ENCODE results near the gene ACO1. TPM values are rescaled to one million over a fixed set of nuclear protein-coding genes. Genes with fewer than 3 reads are reported as not detected.

The ACO1 gene
- total and polyA plus RNA-seq, 9 of the 15 experiments (the other 6 are each of a cell fraction or from before 2014, with no cell fraction given): 0.96 to 29.7 (median 16.9) TPM

DNA sequence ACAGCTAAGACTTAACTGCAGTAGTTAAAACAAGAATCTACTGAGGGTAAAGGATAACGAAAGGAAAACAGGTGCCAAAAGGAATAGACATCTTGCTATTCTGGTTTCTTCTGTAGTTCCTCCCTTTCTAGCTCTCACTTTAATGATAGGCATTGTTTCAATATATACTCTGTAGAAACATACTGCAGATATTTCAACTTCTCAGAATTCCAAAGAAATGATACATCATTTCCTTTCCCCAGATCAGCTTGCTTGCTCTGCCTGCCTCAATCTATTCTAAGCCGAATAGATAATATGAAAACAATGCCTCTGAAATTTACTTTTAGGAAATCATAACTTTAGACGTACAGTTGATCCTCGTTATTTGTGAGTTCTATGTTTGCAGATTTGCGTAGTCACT lies 46.3 kb downstream of the ACO1 start:
- no peak for FAIRE-seq
- no peak for ATAC-seq
- TF ChIP-seq GABPA (tag; conservative IDR thresholded peaks at IDR 0.05; ENCODE audit: low read depth): no peak
- no peak for TF ChIP-seq U2AF2 (optimal IDR thresholded peaks at IDR 0.05; ENCODE audit: low read depth, low read length)
- no peak for TF ChIP-seq ARNT (IDR thresholded peaks at IDR 0.05)
- TF ChIP-seq, protein P1, sequence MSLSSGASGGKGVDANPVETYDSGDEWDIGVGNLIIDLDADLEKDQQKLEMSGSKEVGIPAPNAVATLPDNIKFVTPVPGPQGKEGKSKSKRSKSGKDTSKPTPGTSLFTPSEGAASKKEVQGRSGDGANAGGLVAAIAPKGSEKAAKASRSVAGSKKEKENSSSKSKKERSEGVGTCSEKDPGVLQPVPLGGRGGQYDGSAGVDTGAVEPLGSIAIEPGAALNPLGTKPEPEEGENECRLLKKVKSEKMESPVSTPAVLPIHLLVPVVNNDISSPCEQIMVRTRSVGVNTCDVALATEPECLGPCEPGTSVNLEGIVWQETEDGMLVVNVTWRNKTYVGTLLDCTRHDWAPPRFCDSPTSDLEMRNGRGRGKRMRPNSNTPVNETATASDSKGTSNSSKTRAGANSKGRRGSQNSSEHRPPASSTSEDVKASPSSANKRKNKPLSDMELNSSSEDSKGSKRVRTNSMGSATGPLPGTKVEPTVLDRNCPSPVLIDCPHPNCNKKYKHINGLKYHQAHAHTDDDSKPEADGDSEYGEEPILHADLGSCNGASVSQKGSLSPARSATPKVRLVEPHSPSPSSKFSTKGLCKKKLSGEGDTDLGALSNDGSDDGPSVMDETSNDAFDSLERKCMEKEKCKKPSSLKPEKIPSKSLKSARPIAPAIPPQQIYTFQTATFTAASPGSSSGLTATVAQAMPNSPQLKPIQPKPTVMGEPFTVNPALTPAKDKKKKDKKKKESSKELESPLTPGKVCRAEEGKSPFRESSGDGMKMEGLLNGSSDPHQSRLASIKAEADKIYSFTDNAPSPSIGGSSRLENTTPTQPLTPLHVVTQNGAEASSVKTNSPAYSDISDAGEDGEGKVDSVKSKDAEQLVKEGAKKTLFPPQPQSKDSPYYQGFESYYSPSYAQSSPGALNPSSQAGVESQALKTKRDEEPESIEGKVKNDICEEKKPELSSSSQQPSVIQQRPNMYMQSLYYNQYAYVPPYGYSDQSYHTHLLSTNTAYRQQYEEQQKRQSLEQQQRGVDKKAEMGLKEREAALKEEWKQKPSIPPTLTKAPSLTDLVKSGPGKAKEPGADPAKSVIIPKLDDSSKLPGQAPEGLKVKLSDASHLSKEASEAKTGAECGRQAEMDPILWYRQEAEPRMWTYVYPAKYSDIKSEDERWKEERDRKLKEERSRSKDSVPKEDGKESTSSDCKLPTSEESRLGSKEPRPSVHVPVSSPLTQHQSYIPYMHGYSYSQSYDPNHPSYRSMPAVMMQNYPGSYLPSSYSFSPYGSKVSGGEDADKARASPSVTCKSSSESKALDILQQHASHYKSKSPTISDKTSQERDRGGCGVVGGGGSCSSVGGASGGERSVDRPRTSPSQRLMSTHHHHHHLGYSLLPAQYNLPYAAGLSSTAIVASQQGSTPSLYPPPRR (CRISPR knock-in tag; IDR thresholded peaks at IDR 0.05; ENCODE audit: borderline replicate concordance): no peak
- TF ChIP-seq, protein P2, sequence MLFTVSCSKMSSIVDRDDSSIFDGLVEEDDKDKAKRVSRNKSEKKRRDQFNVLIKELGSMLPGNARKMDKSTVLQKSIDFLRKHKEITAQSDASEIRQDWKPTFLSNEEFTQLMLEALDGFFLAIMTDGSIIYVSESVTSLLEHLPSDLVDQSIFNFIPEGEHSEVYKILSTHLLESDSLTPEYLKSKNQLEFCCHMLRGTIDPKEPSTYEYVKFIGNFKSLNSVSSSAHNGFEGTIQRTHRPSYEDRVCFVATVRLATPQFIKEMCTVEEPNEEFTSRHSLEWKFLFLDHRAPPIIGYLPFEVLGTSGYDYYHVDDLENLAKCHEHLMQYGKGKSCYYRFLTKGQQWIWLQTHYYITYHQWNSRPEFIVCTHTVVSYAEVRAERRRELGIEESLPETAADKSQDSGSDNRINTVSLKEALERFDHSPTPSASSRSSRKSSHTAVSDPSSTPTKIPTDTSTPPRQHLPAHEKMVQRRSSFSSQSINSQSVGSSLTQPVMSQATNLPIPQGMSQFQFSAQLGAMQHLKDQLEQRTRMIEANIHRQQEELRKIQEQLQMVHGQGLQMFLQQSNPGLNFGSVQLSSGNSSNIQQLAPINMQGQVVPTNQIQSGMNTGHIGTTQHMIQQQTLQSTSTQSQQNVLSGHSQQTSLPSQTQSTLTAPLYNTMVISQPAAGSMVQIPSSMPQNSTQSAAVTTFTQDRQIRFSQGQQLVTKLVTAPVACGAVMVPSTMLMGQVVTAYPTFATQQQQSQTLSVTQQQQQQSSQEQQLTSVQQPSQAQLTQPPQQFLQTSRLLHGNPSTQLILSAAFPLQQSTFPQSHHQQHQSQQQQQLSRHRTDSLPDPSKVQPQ (CRISPR knock-in tag; IDR thresholded peaks at IDR 0.05; ENCODE audit: borderline replicate concordance): no peak
- no peak for TF ChIP-seq ZFX (CRISPR knock-in tag; IDR thresholded peaks at IDR 0.05)
- TF ChIP-seq, protein P3, sequence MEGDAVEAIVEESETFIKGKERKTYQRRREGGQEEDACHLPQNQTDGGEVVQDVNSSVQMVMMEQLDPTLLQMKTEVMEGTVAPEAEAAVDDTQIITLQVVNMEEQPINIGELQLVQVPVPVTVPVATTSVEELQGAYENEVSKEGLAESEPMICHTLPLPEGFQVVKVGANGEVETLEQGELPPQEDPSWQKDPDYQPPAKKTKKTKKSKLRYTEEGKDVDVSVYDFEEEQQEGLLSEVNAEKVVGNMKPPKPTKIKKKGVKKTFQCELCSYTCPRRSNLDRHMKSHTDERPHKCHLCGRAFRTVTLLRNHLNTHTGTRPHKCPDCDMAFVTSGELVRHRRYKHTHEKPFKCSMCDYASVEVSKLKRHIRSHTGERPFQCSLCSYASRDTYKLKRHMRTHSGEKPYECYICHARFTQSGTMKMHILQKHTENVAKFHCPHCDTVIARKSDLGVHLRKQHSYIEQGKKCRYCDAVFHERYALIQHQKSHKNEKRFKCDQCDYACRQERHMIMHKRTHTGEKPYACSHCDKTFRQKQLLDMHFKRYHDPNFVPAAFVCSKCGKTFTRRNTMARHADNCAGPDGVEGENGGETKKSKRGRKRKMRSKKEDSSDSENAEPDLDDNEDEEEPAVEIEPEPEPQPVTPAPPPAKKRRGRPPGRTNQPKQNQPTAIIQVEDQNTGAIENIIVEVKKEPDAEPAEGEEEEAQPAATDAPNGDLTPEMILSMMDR (IDR thresholded peaks at IDR 0.05 in 2 of 3, conservative IDR thresholded peaks at IDR 0.05 in 1 of 3; ENCODE audit: insufficient read depth in 2 of 3, low read depth in 1 of 3, low read length in 3 of 3): no peak
- no peak for TF ChIP-seq ETV5 (CRISPR knock-in tag; IDR thresholded peaks at IDR 0.05; ENCODE audit: low read depth)
- no peak for TF ChIP-seq ZNF76 (CRISPR knock-in tag; IDR thresholded peaks at IDR 0.05; ENCODE audit: borderline replicate concordance)
- no peak for TF ChIP-seq L3MBTL2 (IDR thresholded peaks at IDR 0.05)
- TF ChIP-seq XRCC5 (IDR thresholded peaks at IDR 0.05; ENCODE audit: low read depth, low read length): no peak

More for the DNA sequence above, 46.3 kb downstream of the ACO1 start:
- H3K27me3 ChIP-seq (ENCODE audit: control insufficient read depth in 2 of 2, insufficient read depth in 2 of 2, low read length in 2 of 2): no peaks in the 10 kb centered on the region
- ChIA-PET CTCF (ENCODE audit: low intra/inter-chr PET ratio) (no interaction called here), POLR2A (no interaction called here)
- H3K79me2 ChIP-seq (ENCODE audit: control insufficient read depth, insufficient read depth, low read length): no peaks in the 10 kb centered on the region
- no peak overlapping the region for H3K9ac ChIP-seq (ENCODE audit: insufficient read depth in 1 of 2, low read depth in 2 of 2, low read length in 2 of 2)
- intact Hi-C loops (cut with micrococcal nuclease) (loop anchor here (2.0 kb wide), 1 partner anchor 46 kb away; the partner anchor contains the start of gene ACO1), in situ Hi-C loops (cut with MboI) (no loop called here)
- WGBS (ENCODE audit: insufficient coverage, low coverage, missing lambda C conversion rate): 57% methylated on average over 5 of the region's 5 CpGs
- no peak overlapping the region for H3K27ac ChIP-seq (ENCODE audit: extremely low read depth, low read depth, low read length)
- BruUV-seq (replicated peaks): no TSS peak
- no peaks in the 10 kb centered on the region for H4K20me1 ChIP-seq (replicated peaks; ENCODE audit: control insufficient read depth, insufficient read depth, low read length)
- no peaks in the 10 kb centered on the region for H3K9me1 ChIP-seq (ENCODE audit: control insufficient read depth, insufficient read depth, low read length)
- peaks cover 35% of the 10 kb centered on the region; the same call in 2 of the 3 replicates for H3K36me3 ChIP-seq (ENCODE audit: control insufficient read depth, insufficient read depth, low read length)
- H2AFZ ChIP-seq (ENCODE audit: low read depth, low read length): no peak overlapping the region
- peaks cover 0 to 10% of the 10 kb centered on the region in 2 experiments; a peak in 3 of 5 replicates for H3K4me1 ChIP-seq (replicated peaks in 1 of 2; ENCODE audit: control insufficient read depth in 2 of 2, insufficient read depth in 2 of 2, low read length in 2 of 2)
- DNase-seq (ENCODE audit: extremely low read depth in 1 of 4, low spot score in 3 of 4): no peak
- H3K4me3 ChIP-seq: no peak overlapping the region
- no peak overlapping the region for H3K4me2 ChIP-seq (ENCODE audit: insufficient read depth, low read length)
- no peaks in the 10 kb centered on the region for H3K9me3 ChIP-seq (replicated peaks; ENCODE audit: control insufficient read depth, insufficient read depth, low read depth, low read length)

All from K562 (cell line).